ENCODE results near the gene TNC. TPM values are rescaled to one million over a fixed set of nuclear protein-coding genes. Genes with fewer than 3 reads are reported as not detected.

Gene TNC
- total RNA-seq, 1 donor from 2014 or later, result not detected

DNA sequence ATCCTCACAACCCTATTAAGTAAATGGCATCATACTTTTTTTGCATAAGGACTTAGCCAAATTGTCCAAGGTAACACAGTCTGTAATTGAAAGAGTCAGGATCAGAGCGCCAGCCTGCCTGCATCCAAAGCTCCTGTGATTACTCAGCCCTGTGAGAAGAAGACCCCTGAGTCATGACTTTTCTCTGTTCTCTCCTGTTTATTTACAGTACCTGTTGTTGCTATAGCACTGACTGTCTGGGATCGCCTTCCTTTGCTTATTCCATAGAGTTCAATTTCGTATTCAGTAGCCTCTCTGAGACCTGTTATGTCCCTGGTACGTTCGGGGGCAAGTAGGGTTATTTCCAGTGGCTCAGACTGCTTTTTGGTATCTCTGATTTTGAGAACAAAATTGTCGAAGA is 71.8 kb downstream of the TNC start:
- DNase-seq (no peak), ATAC-seq (ENCODE audit: low read depth) (no peak)
- ChIA-PET POLR2A (no interaction called here), CTCF (no interaction called here)
- H3K27me3 Mint-ChIP-seq, result peaks cover 30% of the 10 kb centered on the region
- peaks cover 3% of the 10 kb centered on the region for H3K4me1 Mint-ChIP-seq
- no peak overlapping the region for H3K4me3 Mint-ChIP-seq
- intact Hi-C loops (cut with micrococcal nuclease), result no loop called here
- H3K27ac Mint-ChIP-seq, result no peak overlapping the region
- no peaks in the 10 kb centered on the region for H3K9me3 Mint-ChIP-seq
- TF ChIP-seq CTCF (IDR thresholded peaks at IDR 0.05), result no peak
- H3K36me3 Mint-ChIP-seq (ENCODE audit: low read depth), result no peaks in the 10 kb centered on the region

- H3K27me3 Mint-ChIP-seq, result peaks cover 18% of the 10 kb centered on the region
- intact Hi-C loops (cut with micrococcal nuclease), result no loop called here
- H3K36me3 Mint-ChIP-seq (ENCODE audit: low read depth), result no peaks in the 10 kb centered on the region
- H3K27ac Mint-ChIP-seq, result no peak overlapping the region
- H3K4me1 Mint-ChIP-seq, result peaks cover 3% of the 10 kb centered on the region
- no peak overlapping the region for H3K4me3 Mint-ChIP-seq
- H3K9me3 Mint-ChIP-seq, result no peaks in the 10 kb centered on the region
- POLR2A ChIA-PET, result no interaction called here
- no peak for TF ChIP-seq CTCF (IDR thresholded peaks at IDR 0.05)
- CTCF ChIA-PET, result no interaction called here
- no peak for DNase-seq
- ATAC-seq (ENCODE audit: low read depth), result no peak
Measured at GRCh38 chr9:115043632-115044031, 74.3 kb downstream of the TNC start.

GRCh38 chr9:115042781-115043509 is 75.0 kb downstream of the TNC start:
- H3K36me3 Mint-ChIP-seq (ENCODE audit: low read depth), result no peaks in the 10 kb centered on the region
- no peak for DNase-seq
- no peak for TF ChIP-seq CTCF (IDR thresholded peaks at IDR 0.05)
- ChIA-PET CTCF (no interaction called here), POLR2A (no interaction called here)
- no peak overlapping the region for H3K4me3 Mint-ChIP-seq
- no peaks in the 10 kb centered on the region for H3K9me3 Mint-ChIP-seq
- H3K27ac Mint-ChIP-seq, result no peak overlapping the region
- peaks cover 19% of the 10 kb centered on the region for H3K27me3 Mint-ChIP-seq
- ATAC-seq (ENCODE audit: low read depth), result no peak
- H3K4me1 Mint-ChIP-seq, result peaks cover 3% of the 10 kb centered on the region
- intact Hi-C loops (cut with micrococcal nuclease), result no loop called here

- H3K27ac Mint-ChIP-seq, result no peak overlapping the region
- intact Hi-C loops (cut with micrococcal nuclease), result no loop called here
- H3K4me3 Mint-ChIP-seq, result no peak overlapping the region
- H3K27me3 Mint-ChIP-seq, result peaks cover 7% of the 10 kb centered on the region
- TF ChIP-seq CTCF (IDR thresholded peaks at IDR 0.05), result no peak
- peaks cover 11% of the 10 kb centered on the region for H3K4me1 Mint-ChIP-seq
- no peaks in the 10 kb centered on the region for H3K9me3 Mint-ChIP-seq
- H3K36me3 Mint-ChIP-seq (ENCODE audit: low read depth), result no peaks in the 10 kb centered on the region
- POLR2A ChIA-PET, result no interaction called here
- no peak for ATAC-seq (ENCODE audit: low read depth)
- CTCF ChIA-PET, result no interaction called here
- DNase-seq, result no peak
Measured at GRCh38 chr9:115039516-115040120, 78.3 kb downstream of the TNC start.

DNA sequence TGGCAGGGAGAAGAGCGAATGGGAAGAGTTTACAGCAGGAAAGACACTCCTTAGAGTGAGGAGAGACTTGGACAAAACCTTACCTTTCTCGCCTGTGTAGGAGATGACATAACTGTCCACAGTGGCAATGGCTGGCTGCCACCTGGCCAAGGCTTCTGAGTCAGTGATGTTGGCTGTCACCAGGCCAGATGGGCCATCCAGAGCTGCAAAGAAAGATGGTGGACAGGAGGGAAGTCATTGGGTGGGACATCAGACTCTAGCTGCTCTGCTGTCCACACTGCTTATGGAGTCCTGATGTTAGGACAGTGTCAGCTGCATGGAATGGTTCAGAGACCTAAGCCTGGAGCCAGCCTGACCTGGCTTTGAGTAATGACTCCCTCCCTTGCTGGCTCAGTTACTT is 79.8 kb downstream of the TNC start:
- CTCF ChIA-PET, result no interaction called here
- Mint-ChIP-seq H3K27ac (no peak overlapping the region), H3K4me3 (no peak overlapping the region), H3K27me3 (peaks cover 5% of the 10 kb centered on the region), H3K4me1 (peaks cover 10% of the 10 kb centered on the region), H3K9me3 (no peaks in the 10 kb centered on the region), H3K36me3 (ENCODE audit: low read depth) (no peaks in the 10 kb centered on the region)
- no peak for ATAC-seq (ENCODE audit: low read depth)
- DNase-seq, result no peak
- intact Hi-C loops (cut with micrococcal nuclease), result no loop called here
- POLR2A ChIA-PET, result no interaction called here
- TF ChIP-seq CTCF (IDR thresholded peaks at IDR 0.05), result no peak
